ENCODE data around the gene TNIK.
A peak's percentile ranks its signal among the peaks of the same experiment; 100 is the strongest.

Gene TNIK

GRCh38 chr3:171417137-171417536 is 43.1 kb downstream of the TNIK start:
- no peak for DNase-seq (ENCODE audit: low spot score)

GRCh38 chr3:171416666-171417065 is 43.5 kb downstream of the TNIK start:
- no peak for DNase-seq (ENCODE audit: low spot score)

- DNase-seq (ENCODE audit: low spot score) = no peak
Measured at GRCh38 chr3:171416061-171416460, 44.1 kb downstream of the TNIK start.

- peak; percentile 26 for DNase-seq (ENCODE audit: low spot score)
Measured at GRCh38 chr3:171415070-171415469, 45.1 kb downstream of the TNIK start.

- no peak for DNase-seq (ENCODE audit: low spot score)
Measured at GRCh38 chr3:171412473-171412872, 47.7 kb downstream of the TNIK start.

GRCh38 chr3:171412054-171412453 is 48.2 kb downstream of the TNIK start:
- no peak for DNase-seq (ENCODE audit: low spot score)

- no peak for DNase-seq (ENCODE audit: low spot score)
Measured at GRCh38 chr3:171410186-171410585, 50.0 kb downstream of the TNIK start.

GRCh38 chr3:171407759-171408158 is 52.4 kb downstream of the TNIK start:
- DNase-seq (ENCODE audit: low spot score) = peak; percentile 71

GRCh38 chr3:171404376-171404967 is 55.7 kb downstream of the TNIK start:
- no peak for DNase-seq (ENCODE audit: low spot score)

- no peak for DNase-seq (ENCODE audit: low spot score)
Measured at GRCh38 chr3:171402281-171402680, 57.9 kb downstream of the TNIK start.

- DNase-seq (ENCODE audit: low spot score) = no peak
Measured at GRCh38 chr3:171401432-171401831, 58.8 kb downstream of the TNIK start.

GRCh38 chr3:171399842-171400241 is 60.4 kb downstream of the TNIK start:
- no peak for DNase-seq (ENCODE audit: low spot score)

- no peak for DNase-seq (ENCODE audit: low spot score)
Measured at GRCh38 chr3:171398343-171398742, 61.9 kb downstream of the TNIK start.

GRCh38 chr3:171397089-171397488 is 63.1 kb downstream of the TNIK start:
- DNase-seq (ENCODE audit: low spot score) = no peak

GRCh38 chr3:171396048-171396447 is 64.2 kb downstream of the TNIK start:
- no peak for DNase-seq (ENCODE audit: low spot score)

- no peak for DNase-seq (ENCODE audit: low spot score)
Measured at GRCh38 chr3:171393032-171393744, 67.0 kb downstream of the TNIK start.

- no peak for DNase-seq (ENCODE audit: low spot score)
Measured at GRCh38 chr3:171391432-171391831, 68.8 kb downstream of the TNIK start.

- DNase-seq (ENCODE audit: low spot score) = no peak
Measured at GRCh38 chr3:171390051-171390941, 69.9 kb downstream of the TNIK start.

GRCh38 chr3:171389491-171389890 is 70.7 kb downstream of the TNIK start:
- no peak for DNase-seq (ENCODE audit: low spot score)

- no peak for DNase-seq (ENCODE audit: low spot score)
Measured at GRCh38 chr3:171388527-171388926, 71.7 kb downstream of the TNIK start.

GRCh38 chr3:171387062-171387461 is 73.1 kb downstream of the TNIK start:
- DNase-seq (ENCODE audit: low spot score) = no peak

- no peak for DNase-seq (ENCODE audit: low spot score)
Measured at GRCh38 chr3:171385086-171385485, 75.1 kb downstream of the TNIK start.
